Kidney capillary endothelial cell (primary cell): ENCODE data around the gene AAMP.

Source experiments
- DNase-seq: peaks from one replicate; pipeline ENCODE4 v3.0.0-alpha.2; 2018; ENCODE audit warnings: low spot score

AAMP gene

DNA sequence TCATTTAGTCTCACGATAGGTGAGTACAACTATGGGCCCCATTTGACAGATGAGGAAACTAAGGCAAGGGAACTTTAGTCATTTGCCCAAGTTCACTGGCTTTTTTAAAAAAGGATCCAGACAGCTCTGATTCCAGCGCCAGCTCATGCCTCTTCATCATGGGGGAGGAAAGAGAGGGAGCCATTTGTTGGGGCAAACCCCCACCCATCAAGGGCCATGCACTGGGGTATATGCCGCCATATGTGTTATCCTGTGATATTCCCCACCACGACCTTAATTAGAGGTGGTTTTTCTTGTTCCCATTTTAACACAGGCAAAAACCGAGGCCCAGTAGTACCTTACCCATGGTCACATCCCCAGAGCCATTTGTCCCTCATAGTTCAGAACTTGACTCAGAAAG lies 9.8 kb downstream of the AAMP start:
- DNase-seq = no peak

- DNase-seq = peak; percentile 60
Observed at GRCh38 chr2:218259099-218259961, 10.6 kb downstream of the AAMP start.

GRCh38 chr2:218257390-218257981 lies 12.5 kb downstream of the AAMP start:
- peak; percentile 22 for DNase-seq

- no peak for DNase-seq
Observed at GRCh38 chr2:218256612-218257350, 13.2 kb downstream of the AAMP start.

DNA sequence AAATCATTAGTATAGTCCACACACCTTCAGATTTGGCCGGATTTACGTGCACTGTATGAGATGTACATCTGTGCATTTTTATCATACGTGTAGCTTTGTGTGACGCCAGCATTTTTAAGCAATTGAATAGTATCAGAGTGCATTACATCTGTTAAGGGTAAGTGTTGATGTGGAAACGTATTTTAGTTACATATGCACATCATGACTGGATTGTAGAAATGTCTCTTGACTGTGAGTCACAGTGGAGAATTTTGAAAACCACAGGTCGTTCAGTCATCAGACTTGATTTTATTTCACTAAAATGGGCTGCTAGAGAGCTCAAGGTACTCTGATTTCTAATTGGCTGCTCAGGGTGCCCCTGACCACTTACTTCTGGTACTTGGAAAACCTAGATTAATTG lies 14.5 kb downstream of the AAMP start:
- DNase-seq = no peak

- DNase-seq = no peak
Observed at GRCh38 chr2:218253232-218253625, 16.7 kb downstream of the AAMP start.

- DNase-seq = no peak
Observed at GRCh38 chr2:218252509-218253231, 17.3 kb downstream of the AAMP start.

DNA sequence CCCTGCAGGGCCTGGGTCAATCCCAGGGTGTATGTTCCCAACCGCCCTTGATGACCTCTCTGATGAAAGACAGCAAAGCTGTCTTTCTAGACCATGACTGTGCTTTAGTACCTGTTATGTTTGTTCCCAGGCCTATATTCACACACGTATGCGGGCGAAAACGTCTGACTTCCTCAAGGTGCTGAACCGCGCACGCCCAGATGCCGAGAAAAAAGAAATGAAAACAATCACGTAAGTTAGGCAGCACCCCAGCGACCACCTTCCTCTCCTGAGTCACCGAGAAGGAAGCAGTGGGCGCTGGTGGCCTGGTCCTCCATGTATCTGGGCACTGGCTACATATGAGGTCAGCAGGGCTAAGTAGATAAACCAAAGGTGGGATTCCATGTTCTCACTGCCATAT lies 20.2 kb downstream of the AAMP start:
- DNase-seq = no peak

- DNase-seq = no peak
Observed at GRCh38 chr2:218245214-218245613, 24.7 kb downstream of the AAMP start.

GRCh38 chr2:218244665-218245064 lies 25.3 kb downstream of the AAMP start:
- no peak for DNase-seq

- no peak for DNase-seq
Observed at GRCh38 chr2:218244204-218244603, 25.7 kb downstream of the AAMP start.

- no peak for DNase-seq
Observed at GRCh38 chr2:218238887-218239286, 31.1 kb downstream of the AAMP start.

GRCh38 chr2:218236829-218237228 lies 33.1 kb downstream of the AAMP start:
- DNase-seq = no peak

DNA sequence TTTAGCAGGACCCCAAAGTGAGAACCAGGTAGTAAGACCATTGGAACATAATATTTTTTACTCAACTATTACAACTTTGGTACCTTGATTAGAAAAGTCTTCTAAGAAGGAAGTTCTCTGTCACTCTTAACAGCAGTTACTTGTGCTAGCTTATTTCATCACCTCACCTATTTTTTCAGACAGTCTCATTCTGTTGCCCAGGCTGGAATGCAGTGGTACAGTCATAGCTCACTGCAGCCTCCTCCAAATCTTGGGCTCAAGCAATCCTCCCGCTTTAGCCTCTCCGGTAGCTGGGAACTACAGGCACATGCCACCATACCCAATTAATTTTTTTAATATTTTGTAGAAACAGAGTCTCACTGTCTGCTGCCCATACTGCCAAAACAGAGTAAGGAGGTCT lies 34.9 kb downstream of the AAMP start:
- DNase-seq = no peak

- DNase-seq = no peak
Observed at GRCh38 chr2:218234521-218234920, 35.4 kb downstream of the AAMP start.

DNA sequence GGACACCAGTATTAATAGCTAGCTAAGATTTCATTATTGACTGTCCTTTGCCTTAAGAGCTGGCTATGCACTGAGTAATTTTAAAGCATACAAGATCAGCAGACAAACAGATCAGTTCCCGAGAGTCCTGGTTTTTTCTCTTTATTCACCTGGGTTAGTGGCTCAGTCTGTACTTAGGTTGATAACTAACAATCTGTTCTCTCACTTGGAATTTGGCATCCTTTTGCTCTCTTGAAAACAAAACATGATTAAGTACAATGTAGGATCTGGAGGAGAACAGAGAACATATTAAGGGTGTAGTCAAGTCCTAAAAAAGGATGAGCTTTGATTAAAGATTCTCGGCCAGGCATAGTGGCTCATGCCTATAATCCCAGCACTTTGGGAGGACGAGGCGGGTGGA lies 36.4 kb downstream of the AAMP start:
- no peak for DNase-seq

DNA sequence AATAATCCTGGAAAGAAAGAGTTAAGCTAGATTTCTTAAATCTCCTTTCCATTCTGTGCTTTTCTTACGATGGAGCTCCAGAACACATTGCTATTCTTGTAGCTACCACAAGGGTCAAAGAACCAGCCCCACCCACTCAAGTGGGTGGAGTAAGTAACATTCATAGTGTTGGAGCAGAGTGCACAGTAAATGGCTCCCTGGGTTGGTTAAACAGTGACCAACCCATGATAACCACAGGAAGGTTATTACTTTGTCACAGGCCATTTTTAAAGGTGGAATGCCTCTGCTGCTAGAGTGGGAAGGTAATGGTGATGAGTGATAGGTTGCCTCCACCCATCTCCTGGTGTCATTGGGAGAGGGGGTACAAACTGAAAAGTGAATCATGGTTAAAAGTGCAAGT lies 39.1 kb downstream of the AAMP start:
- DNase-seq = no peak

GRCh38 chr2:218229851-218230250 lies 40.1 kb downstream of the AAMP start:
- no peak for DNase-seq

DNA sequence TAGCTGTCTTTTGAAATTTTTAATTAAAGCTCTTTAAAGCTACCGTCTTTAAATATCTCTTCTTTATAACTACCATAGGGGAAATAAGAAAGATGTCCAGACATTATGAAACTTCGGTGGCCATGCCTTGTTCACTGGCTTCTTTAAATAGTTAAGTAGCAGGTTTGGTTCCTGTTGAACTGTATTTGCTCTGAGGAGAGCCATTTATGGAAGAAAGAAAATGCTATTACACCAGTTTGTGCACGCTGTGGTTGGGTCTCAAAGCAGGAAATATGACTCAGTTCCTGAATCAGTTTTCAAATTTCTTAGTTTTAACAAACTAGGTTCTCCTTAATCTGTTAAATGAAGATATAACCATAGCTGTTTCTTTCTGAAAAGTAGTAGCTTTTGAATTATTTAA lies 40.7 kb downstream of the AAMP start:
- peak; percentile 81 for DNase-seq

DNA sequence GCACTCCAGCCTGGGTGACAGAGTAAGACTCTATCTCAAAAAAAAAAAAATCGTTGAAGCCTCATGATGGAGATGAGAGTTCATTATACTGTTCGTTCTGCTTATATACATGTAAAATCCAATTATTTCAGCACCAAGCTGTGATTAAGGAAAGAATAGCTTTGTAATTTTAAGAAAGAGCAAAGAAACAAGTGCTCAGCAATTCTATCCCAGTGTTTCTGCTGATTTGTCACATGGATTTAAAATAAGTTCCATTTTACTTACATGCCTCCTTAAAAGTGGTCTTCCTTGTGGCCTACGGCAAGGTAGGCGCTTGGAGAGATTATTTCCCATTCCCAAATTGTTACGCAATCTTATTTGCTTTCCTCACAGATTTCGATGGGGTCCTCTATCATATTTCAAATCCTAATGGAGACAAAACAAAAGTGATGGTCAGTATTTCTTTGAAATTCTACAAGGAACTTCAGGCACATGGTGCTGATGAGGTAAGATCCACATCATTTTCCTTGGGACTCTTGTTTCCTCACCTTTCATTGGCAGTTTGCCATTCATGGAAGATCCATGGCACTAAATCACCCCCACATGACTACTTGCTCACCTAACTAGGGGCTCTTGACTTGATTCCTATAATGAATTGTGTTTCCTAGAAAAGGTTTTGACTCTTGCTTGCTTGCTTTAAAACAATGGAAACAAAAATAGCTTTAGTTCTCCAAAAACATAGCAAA lies 41.4 kb downstream of the AAMP start:
- DNase-seq = no peak

- no peak for DNase-seq
Observed at GRCh38 chr2:218226903-218227302, 43.0 kb downstream of the AAMP start.

DNA sequence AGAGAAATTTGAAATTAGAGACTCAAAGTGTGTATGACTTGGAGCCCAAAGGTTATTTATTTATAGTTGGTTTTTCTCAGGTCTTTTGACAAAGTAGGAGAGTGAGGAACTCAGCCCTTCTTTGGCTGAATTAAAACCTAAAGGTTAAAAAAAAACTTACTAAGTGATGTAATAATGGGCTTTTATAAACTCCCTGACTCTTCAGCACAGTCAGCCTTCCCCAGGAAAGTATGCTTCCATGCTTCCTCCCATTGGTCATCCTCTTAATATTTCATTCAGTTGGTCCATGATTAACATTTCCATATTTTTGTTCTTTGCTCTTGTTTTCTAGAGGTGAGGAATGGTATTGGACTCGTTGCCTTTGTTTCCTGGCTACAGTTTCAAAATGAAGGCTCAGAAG lies 45.8 kb downstream of the AAMP start:
- no peak for DNase-seq
